HFFc6 (cell line): ENCODE measurements around the gene CDK12. TPM values are rescaled to one million over a fixed set of nuclear protein-coding genes. Genes with fewer than 3 reads are reported as not detected.

Experiments used
- DNase-seq: peaks from one replicate; pipeline ENCODE4 v3.0.0-alpha.2; 2018
- H3K27ac Mint-ChIP-seq: 2 replicates; pipeline ENCODE4 v1.8.0; 2020; ENCODE audit warnings: mild to moderate bottlenecking, mixed read lengths
- H3K27me3 Mint-ChIP-seq: 2 replicates; pipeline ENCODE4 v1.8.0; 2021; ENCODE audit warnings: mild to moderate bottlenecking, moderate library complexity, mixed read lengths; ENCODE audit not compliant: insufficient read depth
- H3K36me3 Mint-ChIP-seq: 2 replicates; pipeline ENCODE4 v1.8.0; 2021; ENCODE audit warnings: low read depth, mixed read lengths
- H3K4me1 Mint-ChIP-seq: 2 replicates; pipeline ENCODE4 v1.8.0; 2020; ENCODE audit warnings: low read depth, mixed read lengths
- H3K4me3 Mint-ChIP-seq: 2 replicates; pipeline ENCODE4 v1.8.0; 2020; ENCODE audit warnings: mild to moderate bottlenecking, moderate library complexity, mixed read lengths
- H3K9me3 Mint-ChIP-seq: 2 replicates; pipeline ENCODE4 v1.8.0; 2020; ENCODE audit warnings: mild to moderate bottlenecking, mixed read lengths
- total RNA-seq, 6 experiments: library from RNA; stranded (reverse); fragmentation: NEBNext Ultra II Directional; extraction: Animal tissue kit (Norgen Biotek cat#: 25700); gene quantifications; 2 replicates in 1 of 6; 3 replicates in 5 of 6; pipeline ENCODE4 v1.2.3, GENCODE V29; 2021
- TF ChIP-seq, protein P1 (sequence below): fragments of 200-600 bp; sonication (generic); IDR thresholded peaks from 2 replicates; pipeline ENCODE4 v1.5.0; 2021; ENCODE audit warnings: antibody characterized with exemption, mild to moderate bottlenecking

The CDK12 gene
- total RNA-seq, 6 experiments from 2014 or later: 42.2 to 48.5 (median 44.1) TPM

DNA sequence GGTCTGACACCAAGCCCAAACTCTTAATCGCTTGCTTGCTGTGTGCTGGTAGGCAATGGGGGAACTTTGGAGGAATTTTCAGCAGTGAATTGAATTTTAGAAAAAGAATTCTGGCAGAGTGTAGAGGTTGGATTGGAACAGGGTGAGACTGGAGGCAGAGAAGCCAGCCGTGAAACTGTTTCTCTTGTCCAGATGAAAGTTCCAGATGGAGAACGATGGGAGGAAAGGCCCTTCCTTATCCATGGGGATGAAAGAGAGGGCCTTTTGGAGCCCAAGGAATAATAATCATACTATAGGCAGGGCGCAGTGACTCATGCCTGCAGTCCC lies 120.4 kb downstream of the CDK12 start:
- Mint-ChIP-seq H3K36me3 (no peaks in the 10 kb centered on the region), H3K4me3 (no peak overlapping the region), H3K4me1 (no peaks in the 10 kb centered on the region), H3K9me3 (no peaks in the 10 kb centered on the region), H3K27me3 (peaks cover 23% of the 10 kb centered on the region), H3K27ac (no peak overlapping the region)
- TF ChIP-seq, protein P1, sequence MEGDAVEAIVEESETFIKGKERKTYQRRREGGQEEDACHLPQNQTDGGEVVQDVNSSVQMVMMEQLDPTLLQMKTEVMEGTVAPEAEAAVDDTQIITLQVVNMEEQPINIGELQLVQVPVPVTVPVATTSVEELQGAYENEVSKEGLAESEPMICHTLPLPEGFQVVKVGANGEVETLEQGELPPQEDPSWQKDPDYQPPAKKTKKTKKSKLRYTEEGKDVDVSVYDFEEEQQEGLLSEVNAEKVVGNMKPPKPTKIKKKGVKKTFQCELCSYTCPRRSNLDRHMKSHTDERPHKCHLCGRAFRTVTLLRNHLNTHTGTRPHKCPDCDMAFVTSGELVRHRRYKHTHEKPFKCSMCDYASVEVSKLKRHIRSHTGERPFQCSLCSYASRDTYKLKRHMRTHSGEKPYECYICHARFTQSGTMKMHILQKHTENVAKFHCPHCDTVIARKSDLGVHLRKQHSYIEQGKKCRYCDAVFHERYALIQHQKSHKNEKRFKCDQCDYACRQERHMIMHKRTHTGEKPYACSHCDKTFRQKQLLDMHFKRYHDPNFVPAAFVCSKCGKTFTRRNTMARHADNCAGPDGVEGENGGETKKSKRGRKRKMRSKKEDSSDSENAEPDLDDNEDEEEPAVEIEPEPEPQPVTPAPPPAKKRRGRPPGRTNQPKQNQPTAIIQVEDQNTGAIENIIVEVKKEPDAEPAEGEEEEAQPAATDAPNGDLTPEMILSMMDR: no peak
- DNase-seq: no peak

DNA sequence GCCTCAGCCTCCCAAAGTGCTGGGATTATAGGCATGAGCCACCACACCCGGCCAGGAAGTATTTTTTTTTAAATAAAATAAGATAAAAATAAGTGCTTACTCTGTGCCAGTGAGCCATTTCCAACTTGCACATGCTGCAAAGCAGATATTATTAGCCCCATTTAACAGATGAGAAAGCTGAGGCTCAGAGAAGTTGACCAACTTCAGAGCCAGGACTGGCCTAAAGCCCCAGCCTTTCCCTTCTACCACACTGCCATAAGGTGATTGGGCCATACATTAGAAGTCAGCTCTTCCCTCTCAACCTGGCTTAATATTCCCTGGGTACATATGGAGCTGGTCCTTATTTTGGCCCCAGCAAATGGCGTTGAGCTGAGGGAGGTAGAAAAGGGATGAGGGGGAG lies 121.4 kb downstream of the CDK12 start:
- Mint-ChIP-seq H3K4me1 (no peaks in the 10 kb centered on the region), H3K36me3 (no peaks in the 10 kb centered on the region), H3K27ac (no peak overlapping the region), H3K9me3 (no peaks in the 10 kb centered on the region), H3K27me3 (peaks cover 26% of the 10 kb centered on the region), H3K4me3 (no peak overlapping the region)
- TF ChIP-seq, protein P1: no peak
- no peak for DNase-seq

Other genes with a start within 250 kb of the CDK12 start
- not detected for gene STAC2, start 235.5 kb upstream of the CDK12 start, total RNA-seq
- gene FBXL20, start 59.9 kb upstream of the CDK12 start, total RNA-seq: 10 to 100 TPM; 13.4 to 19.5 (median 15.7) TPM
- gene MED1, start 10.2 kb upstream of the CDK12 start, total RNA-seq: 10 to 100 TPM; 35.7 to 40.8 (median 38.5) TPM
- gene NEUROD2, start 146.4 kb downstream of the CDK12 start, total RNA-seq: not detected
- gene PPP1R1B, start 165.5 kb downstream of the CDK12 start, total RNA-seq: not detected
- gene STARD3, start 175.7 kb downstream of the CDK12 start, total RNA-seq: 10 to 100 TPM; 44.0 to 52.3 (median 46.3) TPM
- gene TCAP, start 203.9 kb downstream of the CDK12 start, total RNA-seq: under 1 TPM; 0.09 to 0.51 (median 0.14) TPM
- under 1 TPM in 1 of 6 experiments, not detected in 5; 0.26 TPM for gene PNMT, start 207.0 kb downstream of the CDK12 start, total RNA-seq
- gene PGAP3, start 226.6 kb downstream of the CDK12 start, total RNA-seq: 10 to 100 TPM in 5 of 6 experiments, 1 to 10 TPM in 1; 9.9 to 15.5 (median 12.7) TPM
- 10 to 100 TPM; 51.9 to 67.2 (median 61.0) TPM for gene ERBB2, start 238.6 kb downstream of the CDK12 start, total RNA-seq